ENCODE results near the gene CPED1. TPM values are rescaled to one million over a fixed set of nuclear protein-coding genes. Genes with fewer than 3 reads are reported as not detected.

Gene CPED1
- total RNA-seq, 1 donor from 2014 or later: 58.6 TPM

Other genes starting within 250 kb of the CPED1 start
- gene TSPAN12, start 130.6 kb upstream of the CPED1 start, total RNA-seq: 65.8 TPM
- 14.4 TPM for gene ING3, start 37.9 kb upstream of the CPED1 start, total RNA-seq

All from mucosa of gallbladder (tissue), 1 donor.